ENCODE data around the gene LCT. TPM values are rescaled to one million over a fixed set of nuclear protein-coding genes. Genes with fewer than 3 reads are reported as not detected.
"Not testable (repeated sequence)": the region's sequence is repeated elsewhere in the genome, so short reads cannot be mapped to it uniquely, and the experiment has no call there.

The LCT gene
- total and polyA plus RNA-seq, 8 donors, result 0.07 to 0.24 (median 0.15) TPM

DNA sequence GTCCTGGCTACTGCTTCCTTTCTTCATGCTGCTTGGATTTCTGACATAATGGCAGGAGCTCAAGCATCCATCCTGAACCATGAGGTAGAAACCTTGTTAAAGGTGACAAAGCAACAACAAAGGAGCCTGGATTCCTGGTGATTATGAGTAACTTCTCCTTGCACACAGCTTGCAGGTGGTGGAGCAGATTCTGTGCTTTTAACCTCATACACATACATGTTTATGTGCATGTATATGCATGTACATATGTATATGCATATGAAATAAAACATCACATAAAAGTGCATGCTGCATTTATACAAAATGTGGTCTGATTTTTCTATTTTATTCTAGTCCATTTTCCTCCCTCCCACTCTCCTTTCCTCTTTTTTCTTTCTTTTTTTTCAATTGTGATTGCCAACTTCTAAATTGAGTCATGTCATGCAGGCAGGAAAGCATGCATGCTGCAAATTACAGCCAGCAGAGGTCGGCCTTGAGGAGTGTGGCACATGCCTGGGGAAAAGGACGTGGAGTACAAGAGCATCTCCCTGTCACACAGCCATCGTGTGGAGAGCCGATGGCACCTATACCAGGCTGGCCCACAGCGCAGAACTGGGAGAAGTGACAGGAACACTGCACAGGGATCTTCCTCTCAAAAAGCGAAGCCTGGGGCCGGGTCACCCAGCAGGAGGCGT is 17.9 kb downstream of the LCT start:
- ATAC-seq, result no peak
- Histone ChIP-seq H3K4me3 (no peak overlapping the region), H3K4me1 (no peaks in the 10 kb centered on the region), H3K27me3 (no peaks in the 10 kb centered on the region), H3K9me3 (peaks cover 0 to 13% of the 10 kb centered on the region in 2 donors), H3K36me3 (no peaks in the 10 kb centered on the region), H3K27ac (no peak overlapping the region)
- DNase-seq, result no peak
- intact Hi-C loops (cut with DNase I), result no loop called here
- TF ChIP-seq, protein P1, sequence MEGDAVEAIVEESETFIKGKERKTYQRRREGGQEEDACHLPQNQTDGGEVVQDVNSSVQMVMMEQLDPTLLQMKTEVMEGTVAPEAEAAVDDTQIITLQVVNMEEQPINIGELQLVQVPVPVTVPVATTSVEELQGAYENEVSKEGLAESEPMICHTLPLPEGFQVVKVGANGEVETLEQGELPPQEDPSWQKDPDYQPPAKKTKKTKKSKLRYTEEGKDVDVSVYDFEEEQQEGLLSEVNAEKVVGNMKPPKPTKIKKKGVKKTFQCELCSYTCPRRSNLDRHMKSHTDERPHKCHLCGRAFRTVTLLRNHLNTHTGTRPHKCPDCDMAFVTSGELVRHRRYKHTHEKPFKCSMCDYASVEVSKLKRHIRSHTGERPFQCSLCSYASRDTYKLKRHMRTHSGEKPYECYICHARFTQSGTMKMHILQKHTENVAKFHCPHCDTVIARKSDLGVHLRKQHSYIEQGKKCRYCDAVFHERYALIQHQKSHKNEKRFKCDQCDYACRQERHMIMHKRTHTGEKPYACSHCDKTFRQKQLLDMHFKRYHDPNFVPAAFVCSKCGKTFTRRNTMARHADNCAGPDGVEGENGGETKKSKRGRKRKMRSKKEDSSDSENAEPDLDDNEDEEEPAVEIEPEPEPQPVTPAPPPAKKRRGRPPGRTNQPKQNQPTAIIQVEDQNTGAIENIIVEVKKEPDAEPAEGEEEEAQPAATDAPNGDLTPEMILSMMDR (IDR thresholded peaks at IDR 0.05), result no peak

DNA sequence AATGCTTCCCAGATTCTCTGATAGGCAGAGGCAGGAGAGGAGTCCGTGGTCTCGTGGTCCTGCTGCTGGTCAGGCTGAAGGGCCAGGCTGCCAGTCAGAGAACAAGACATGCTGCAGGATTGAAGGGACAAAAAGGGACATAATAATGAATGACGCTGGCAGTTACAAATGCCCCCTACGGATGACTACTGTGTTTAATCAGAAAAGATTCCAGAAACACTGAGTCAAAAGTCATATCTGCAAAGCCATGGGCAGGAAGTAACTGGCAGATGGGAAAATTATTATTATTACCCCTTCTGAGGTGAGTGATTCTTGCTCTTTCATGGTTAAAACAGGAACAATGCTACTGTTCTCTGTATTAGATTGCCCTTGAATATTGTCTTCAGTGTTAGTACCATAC is 19.0 kb downstream of the LCT start:
- no peaks in the 10 kb centered on the region for H3K36me3 ChIP-seq
- intact Hi-C loops (cut with DNase I), result no loop called here
- no peaks in the 10 kb centered on the region for H3K27me3 ChIP-seq
- H3K9me3 ChIP-seq, result peaks cover 0 to 7% of the 10 kb centered on the region in 2 donors
- no peaks in the 10 kb centered on the region for H3K4me1 ChIP-seq
- H3K4me3 ChIP-seq, result no peak overlapping the region
- DNase-seq (no peak), ATAC-seq (no peak)
- no peak overlapping the region for H3K27ac ChIP-seq
- TF ChIP-seq, protein P1 (IDR thresholded peaks at IDR 0.05), result no peak

DNA sequence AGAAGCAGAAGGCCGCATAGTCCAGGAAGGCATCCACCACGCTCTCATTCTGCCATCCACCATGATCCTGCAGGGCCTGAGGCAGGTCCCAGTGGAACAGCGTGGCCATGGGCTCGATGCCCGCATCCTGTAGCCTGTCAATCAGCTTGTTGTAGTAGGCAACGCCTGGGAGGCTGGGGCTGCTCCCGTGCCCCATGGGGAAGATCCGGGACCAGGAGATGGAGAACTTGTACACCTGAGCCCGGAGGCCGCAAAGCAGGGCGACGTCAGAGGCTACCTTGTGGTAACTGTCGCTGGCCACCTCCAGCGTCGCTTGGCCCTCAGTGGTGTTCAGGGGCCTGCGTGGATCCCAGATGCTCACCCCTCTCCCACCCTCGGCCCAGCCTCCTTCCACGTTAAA is 19.5 kb downstream of the LCT start:
- Histone ChIP-seq H3K36me3 (no peaks in the 10 kb centered on the region), H3K27me3 (no peaks in the 10 kb centered on the region), H3K4me3 (no peak overlapping the region), H3K4me1 (no peaks in the 10 kb centered on the region), H3K27ac (no peak overlapping the region), H3K9me3 (peaks cover 0 to 4% of the 10 kb centered on the region in 2 donors)
- DNase-seq (no peak), ATAC-seq (no peak)
- intact Hi-C loops (cut with DNase I), result no loop called here
- TF ChIP-seq, protein P1 (IDR thresholded peaks at IDR 0.05), result no peak

DNA sequence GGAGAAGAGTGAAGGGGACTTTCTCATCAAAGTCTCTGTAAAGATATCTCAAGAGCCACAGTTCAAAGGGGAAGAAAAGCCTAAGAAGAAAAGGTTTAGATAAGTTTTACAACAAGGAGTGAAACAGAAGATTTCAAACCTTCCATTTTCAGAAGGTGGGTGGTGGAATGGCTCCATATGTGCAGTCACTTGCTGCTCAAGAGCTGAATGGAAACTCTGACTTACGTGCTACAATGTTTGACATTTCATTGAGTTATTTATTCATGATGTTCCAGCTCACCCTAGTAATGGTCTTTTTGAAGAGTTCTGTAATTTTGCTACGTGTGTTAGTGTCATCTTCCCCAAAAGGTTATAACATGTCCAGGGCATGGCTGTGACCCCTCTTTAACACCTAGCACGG is 21.7 kb downstream of the LCT start:
- Histone ChIP-seq H3K27ac (no peak overlapping the region), H3K4me3 (no peak overlapping the region), H3K4me1 (no peaks in the 10 kb centered on the region), H3K27me3 (no peaks in the 10 kb centered on the region), H3K9me3 (peaks cover 0 to 4% of the 10 kb centered on the region in 2 donors), H3K36me3 (no peaks in the 10 kb centered on the region)
- intact Hi-C loops (cut with DNase I), result no loop called here
- ATAC-seq, result no peak
- DNase-seq, result no peak
- TF ChIP-seq, protein P1 (IDR thresholded peaks at IDR 0.05), result no peak

DNA sequence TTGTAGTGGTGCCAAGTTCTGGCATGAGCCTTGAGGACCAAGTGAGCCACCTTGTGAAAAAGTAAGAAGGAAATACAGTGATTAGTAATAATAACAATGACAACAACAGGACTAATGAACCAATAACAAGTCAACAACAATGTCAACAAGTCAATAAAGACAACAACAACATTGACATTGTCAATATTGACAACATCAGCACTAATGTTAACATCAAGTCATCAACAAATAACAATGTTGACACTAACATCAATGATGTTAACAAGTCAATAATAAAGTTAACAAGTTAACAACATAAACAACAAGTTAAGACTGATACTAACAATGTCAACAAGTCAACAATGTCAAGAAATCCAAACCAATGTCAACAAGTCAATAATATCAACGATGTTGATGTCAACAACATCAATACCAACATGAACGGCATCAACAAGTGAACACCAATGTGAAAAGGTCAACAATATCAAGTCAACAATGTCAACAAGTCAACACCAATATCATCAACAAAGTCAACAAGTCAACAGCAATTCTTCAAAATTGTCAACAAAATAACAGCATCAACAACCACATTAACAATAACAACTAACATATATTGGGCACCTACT is 24.0 kb downstream of the LCT start:
- Histone ChIP-seq H3K9me3 (peaks cover 0 to 4% of the 10 kb centered on the region in 2 donors), H3K27ac (no peak overlapping the region), H3K4me3 (no peak overlapping the region), H3K4me1 (no peaks in the 10 kb centered on the region), H3K36me3 (no peaks in the 10 kb centered on the region), H3K27me3 (no peaks in the 10 kb centered on the region)
- intact Hi-C loops (cut with DNase I), result no loop called here
- TF ChIP-seq, protein P1 (IDR thresholded peaks at IDR 0.05), result no peak
- ATAC-seq, result no peak
- no peak for DNase-seq

DNA sequence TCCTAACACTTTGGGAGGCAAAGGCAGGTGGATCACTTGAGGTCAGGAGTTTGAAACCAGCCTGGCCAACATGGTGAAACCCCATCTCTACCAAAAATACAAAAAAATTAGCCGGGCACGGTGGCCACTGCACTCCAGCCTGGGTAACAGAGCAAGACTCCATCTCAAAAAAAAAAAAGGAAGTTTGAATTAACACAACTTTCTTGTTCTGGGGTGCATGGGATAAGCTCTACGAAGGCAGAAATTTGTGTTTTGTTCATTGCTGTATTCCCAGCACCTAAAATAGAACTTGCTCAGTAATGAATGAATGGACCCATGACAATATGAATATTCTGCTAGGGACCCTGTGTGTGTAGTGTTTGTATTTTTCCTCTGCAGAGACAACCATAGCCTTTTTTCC is 29.1 kb downstream of the LCT start:
- H3K36me3 ChIP-seq; DNase-seq; ATAC-seq; H3K27me3 ChIP-seq; intact Hi-C loops (cut with DNase I); H3K4me1 ChIP-seq; H3K4me3 ChIP-seq; H3K27ac ChIP-seq; H3K9me3 ChIP-seq: not testable (repeated sequence)

Data from left lung (tissue), 10 donors.